ENCODE results near the gene GSTT4. TPM values are rescaled to one million over a fixed set of nuclear protein-coding genes. Genes with fewer than 3 reads are reported as not detected.

Gene GSTT4
- total and polyA plus RNA-seq, 2 of the 13 experiments (the other 11 are each of a cell fraction or from before 2014, with no cell fraction given), result 0.59 to 0.62 TPM

GRCh38 chr22:23997092-23997491 is 8.2 kb downstream of the GSTT4 start (continued):
- TF ChIP-seq ATF3 (CRISPR knock-in tag; IDR thresholded peaks at IDR 0.05), result no peak
- TF ChIP-seq ZNF362 (CRISPR knock-in tag; IDR thresholded peaks at IDR 0.05; ENCODE audit: borderline replicate concordance), result peak; percentile 29; the same call in 1 of the 2 replicates
- TF ChIP-seq KDM6A (CRISPR knock-in tag; IDR thresholded peaks at IDR 0.05; ENCODE audit: low read depth), result no peak
- no peak for TF ChIP-seq ZBTB14 (CRISPR knock-in tag; IDR thresholded peaks at IDR 0.05)
- no peak for TF ChIP-seq HES4 (CRISPR knock-in tag; IDR thresholded peaks at IDR 0.05; ENCODE audit: borderline replicate concordance)
- TF ChIP-seq MTF2 (CRISPR knock-in tag; IDR thresholded peaks at IDR 0.05; ENCODE audit: borderline replicate concordance), result no peak
- TF ChIP-seq ZNF160 (CRISPR knock-in tag; IDR thresholded peaks at IDR 0.05), result no peak
- TF ChIP-seq CREBL2 (CRISPR knock-in tag; IDR thresholded peaks at IDR 0.05; ENCODE audit: borderline replicate concordance), result no peak
- TF ChIP-seq ZZZ3 (CRISPR knock-in tag; IDR thresholded peaks at IDR 0.05; ENCODE audit: borderline replicate concordance), result no peak
- TF ChIP-seq ZBTB37 (CRISPR knock-in tag; IDR thresholded peaks at IDR 0.05), result no peak
- TF ChIP-seq ZNF83 (CRISPR knock-in tag; IDR thresholded peaks at IDR 0.05; ENCODE audit: borderline replicate concordance), result no peak
- TF ChIP-seq MATR3 (CRISPR knock-in tag; IDR thresholded peaks at IDR 0.05), result no peak
- TF ChIP-seq NFATC3 (CRISPR knock-in tag; IDR thresholded peaks at IDR 0.05), result no peak
- no peak for TF ChIP-seq MAX (IDR thresholded peaks at IDR 0.05)
- TF ChIP-seq IRX3 (CRISPR knock-in tag; IDR thresholded peaks at IDR 0.05; ENCODE audit: borderline replicate concordance, low read depth), result no peak
- TF ChIP-seq ATF2 (CRISPR knock-in tag; IDR thresholded peaks at IDR 0.05), result no peak
- TF ChIP-seq TFDP1 (CRISPR knock-in tag; IDR thresholded peaks at IDR 0.05; ENCODE audit: borderline replicate concordance), result no peak
- no peak for TF ChIP-seq CENPT (CRISPR knock-in tag; IDR thresholded peaks at IDR 0.05; ENCODE audit: low read depth)
- no peak for TF ChIP-seq ISX (CRISPR knock-in tag; conservative IDR thresholded peaks at IDR 0.05)
- no peak for TF ChIP-seq NR0B2 (CRISPR knock-in tag; IDR thresholded peaks at IDR 0.05)
- TF ChIP-seq ZNF468 (CRISPR knock-in tag; IDR thresholded peaks at IDR 0.05), result no peak
- no peak for TF ChIP-seq ZNF839 (CRISPR knock-in tag; IDR thresholded peaks at IDR 0.05; ENCODE audit: borderline replicate concordance)
- TF ChIP-seq MIXL1 (CRISPR knock-in tag; IDR thresholded peaks at IDR 0.05), result no peak
- no peak for TF ChIP-seq NCOA5 (CRISPR knock-in tag; IDR thresholded peaks at IDR 0.05)

All from HepG2 (cell line).